GM19035 (cell line): Measurements from ENCODE around the gene LGALS8.

Source experiments
- ATAC-seq: cut with Tn5 transposase; IDR thresholded peaks from one replicate; pipeline ENCODE4 v1.9.1; 2021; ENCODE audit not compliant: unreplicated experiment

Gene LGALS8

GRCh38 chr1:236508593-236509027 is 15.2 kb upstream of the LGALS8 start:
- no peak for ATAC-seq

GRCh38 chr1:236509203-236509602 is 14.6 kb upstream of the LGALS8 start:
- no peak for ATAC-seq

- no peak for ATAC-seq
These were observed 14.0 kb upstream of the LGALS8 start for GRCh38 chr1:236509647-236510401.

GRCh38 chr1:236511735-236512418 is 11.9 kb upstream of the LGALS8 start:
- no peak for ATAC-seq

GRCh38 chr1:236514703-236515442 is 8.9 kb upstream of the LGALS8 start:
- ATAC-seq, result no peak

- no peak for ATAC-seq
These were observed 8.3 kb upstream of the LGALS8 start for GRCh38 chr1:236515443-236515958.

GRCh38 chr1:236516929-236517704 is 6.7 kb upstream of the LGALS8 start:
- ATAC-seq, result no peak

GRCh38 chr1:236518322-236518721 is 5.5 kb upstream of the LGALS8 start:
- ATAC-seq, result no peak

GRCh38 chr1:236520445-236521005 is 3.3 kb upstream of the LGALS8 start:
- ATAC-seq, result no peak

- peak; percentile 7 for ATAC-seq
These were observed 662 bp upstream of the LGALS8 start for GRCh38 chr1:236522937-236523703.

GRCh38 chr1:236524142-236524894 is 536 bp downstream of the LGALS8 start:
- peak; percentile 92 for ATAC-seq

GRCh38 chr1:236524895-236525184 is 1.1 kb downstream of the LGALS8 start:
- no peak for ATAC-seq

GRCh38 chr1:236526079-236526478 is 2.3 kb downstream of the LGALS8 start:
- ATAC-seq, result no peak

GRCh38 chr1:236530286-236530685 is 6.5 kb downstream of the LGALS8 start:
- ATAC-seq, result no peak

- ATAC-seq, result no peak
These were observed 7.2 kb downstream of the LGALS8 start for GRCh38 chr1:236530959-236531358.

- ATAC-seq, result no peak
These were observed 9.1 kb downstream of the LGALS8 start for GRCh38 chr1:236532850-236533249.

GRCh38 chr1:236534151-236534651 is 10.4 kb downstream of the LGALS8 start:
- ATAC-seq, result no peak

- ATAC-seq, result no peak
These were observed 11.4 kb downstream of the LGALS8 start for GRCh38 chr1:236535190-236535589.

GRCh38 chr1:236535662-236536161 is 11.9 kb downstream of the LGALS8 start:
- ATAC-seq, result no peak
